ENCODE results near the gene CFAP54.

The CFAP54 gene

DNA sequence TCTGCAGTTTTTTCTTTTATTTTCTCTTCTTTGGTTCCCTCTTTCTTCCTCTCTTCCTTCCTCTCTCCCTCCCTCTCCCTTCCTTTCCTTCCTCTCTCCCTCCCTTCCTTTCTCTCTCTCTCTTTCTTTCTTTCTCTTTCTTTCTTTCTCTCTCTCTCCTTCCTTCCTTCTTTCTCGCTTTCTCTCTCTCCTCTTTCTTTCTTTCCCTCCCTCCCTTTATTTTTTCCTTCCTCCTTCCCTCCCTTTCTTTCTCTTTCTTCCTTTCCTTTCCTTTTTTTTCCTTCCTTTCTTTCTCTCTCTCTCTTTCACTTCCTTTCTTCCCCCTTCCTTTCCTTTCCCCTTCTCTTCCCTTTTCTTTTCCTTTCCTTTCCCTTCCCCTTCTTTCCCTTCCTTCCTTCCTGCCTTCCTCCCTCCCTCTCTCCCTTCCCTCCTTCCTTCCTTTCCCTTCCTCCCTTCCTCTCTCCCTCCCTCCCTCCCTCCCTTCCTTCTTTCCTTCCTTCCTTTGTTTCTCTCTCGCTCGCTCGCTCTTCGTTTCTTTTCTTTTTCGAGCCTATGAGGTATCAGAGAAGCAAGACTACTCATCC is 13.7 kb downstream of the CFAP54 start:
- TF ChIP-seq, protein P1, sequence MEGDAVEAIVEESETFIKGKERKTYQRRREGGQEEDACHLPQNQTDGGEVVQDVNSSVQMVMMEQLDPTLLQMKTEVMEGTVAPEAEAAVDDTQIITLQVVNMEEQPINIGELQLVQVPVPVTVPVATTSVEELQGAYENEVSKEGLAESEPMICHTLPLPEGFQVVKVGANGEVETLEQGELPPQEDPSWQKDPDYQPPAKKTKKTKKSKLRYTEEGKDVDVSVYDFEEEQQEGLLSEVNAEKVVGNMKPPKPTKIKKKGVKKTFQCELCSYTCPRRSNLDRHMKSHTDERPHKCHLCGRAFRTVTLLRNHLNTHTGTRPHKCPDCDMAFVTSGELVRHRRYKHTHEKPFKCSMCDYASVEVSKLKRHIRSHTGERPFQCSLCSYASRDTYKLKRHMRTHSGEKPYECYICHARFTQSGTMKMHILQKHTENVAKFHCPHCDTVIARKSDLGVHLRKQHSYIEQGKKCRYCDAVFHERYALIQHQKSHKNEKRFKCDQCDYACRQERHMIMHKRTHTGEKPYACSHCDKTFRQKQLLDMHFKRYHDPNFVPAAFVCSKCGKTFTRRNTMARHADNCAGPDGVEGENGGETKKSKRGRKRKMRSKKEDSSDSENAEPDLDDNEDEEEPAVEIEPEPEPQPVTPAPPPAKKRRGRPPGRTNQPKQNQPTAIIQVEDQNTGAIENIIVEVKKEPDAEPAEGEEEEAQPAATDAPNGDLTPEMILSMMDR (IDR thresholded peaks at IDR 0.05; ENCODE audit: low read depth, low read length) = no peak
- H3K4me3 ChIP-seq (ENCODE audit: low read depth, low read length) = no peak overlapping the region

DNA sequence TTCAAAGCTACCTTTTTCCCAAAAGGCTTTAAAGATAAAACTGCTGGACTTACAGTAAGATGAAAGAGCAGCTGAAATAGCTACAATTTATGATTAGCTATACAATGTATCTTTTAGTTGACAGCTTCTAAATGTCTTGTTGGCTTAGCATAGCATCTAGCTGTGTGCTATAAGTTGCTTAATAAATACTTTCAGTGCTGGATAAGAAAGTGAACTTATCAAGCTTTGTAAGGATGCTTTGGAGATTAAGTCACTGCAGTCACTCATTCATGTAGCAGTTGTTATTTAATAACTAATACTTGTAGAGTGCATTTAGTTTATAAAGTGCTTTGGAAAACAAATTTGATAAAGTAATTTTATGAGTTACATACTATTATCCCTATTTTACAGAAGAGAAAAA is 14.6 kb downstream of the CFAP54 start:
- TF ChIP-seq, protein P1 (IDR thresholded peaks at IDR 0.05; ENCODE audit: low read depth, low read length) = no peak
- H3K4me3 ChIP-seq (ENCODE audit: low read depth, low read length) = no peak overlapping the region

DNA sequence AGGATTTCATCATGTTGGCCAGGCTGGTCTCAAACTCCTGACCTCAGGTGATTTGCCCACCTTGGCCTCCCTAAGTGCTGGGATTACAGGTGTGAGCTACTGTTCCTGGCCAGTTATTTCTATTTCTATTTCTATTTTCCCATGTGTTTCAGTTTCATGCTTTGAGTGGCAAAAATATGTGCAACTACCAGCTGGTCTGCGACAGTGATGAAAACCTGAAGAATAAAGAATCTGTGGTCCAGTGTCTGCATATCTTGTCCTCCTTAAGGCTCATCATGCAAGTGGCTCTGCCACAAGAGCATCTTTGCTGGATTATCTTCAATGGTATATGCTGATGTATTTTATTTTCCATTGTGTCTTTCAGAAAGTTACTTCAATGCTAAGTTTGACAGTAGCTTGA is 17.4 kb downstream of the CFAP54 start:
- TF ChIP-seq, protein P1 (IDR thresholded peaks at IDR 0.05; ENCODE audit: low read depth, low read length) = no peak
- no peak overlapping the region for H3K4me3 ChIP-seq (ENCODE audit: low read depth, low read length)

DNA sequence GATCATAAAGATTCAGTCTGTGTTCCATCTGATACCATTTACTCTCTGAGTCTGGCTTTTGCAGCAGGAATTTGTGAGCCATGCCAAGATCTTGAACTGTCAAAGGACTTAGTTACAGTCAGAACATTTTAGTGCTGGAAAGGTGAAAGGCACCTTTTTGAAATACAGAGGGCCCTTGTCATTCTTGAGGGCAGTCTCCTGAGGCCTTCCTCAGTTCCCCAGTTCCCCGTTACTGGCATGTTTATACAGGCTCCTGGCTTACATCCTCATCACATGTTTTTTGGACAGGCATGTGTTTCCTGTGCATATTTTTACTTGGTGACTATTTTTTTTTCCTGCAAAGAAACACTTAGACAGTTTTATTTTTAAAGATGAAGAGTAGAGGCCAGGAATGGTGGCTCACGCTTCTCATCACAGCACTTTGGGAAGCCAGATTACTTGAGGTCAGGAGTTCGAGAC is 21.0 kb downstream of the CFAP54 start:
- H3K4me3 ChIP-seq (ENCODE audit: low read depth, low read length) = no peak overlapping the region
- TF ChIP-seq, protein P1 (IDR thresholded peaks at IDR 0.05; ENCODE audit: low read depth, low read length) = no peak

DNA sequence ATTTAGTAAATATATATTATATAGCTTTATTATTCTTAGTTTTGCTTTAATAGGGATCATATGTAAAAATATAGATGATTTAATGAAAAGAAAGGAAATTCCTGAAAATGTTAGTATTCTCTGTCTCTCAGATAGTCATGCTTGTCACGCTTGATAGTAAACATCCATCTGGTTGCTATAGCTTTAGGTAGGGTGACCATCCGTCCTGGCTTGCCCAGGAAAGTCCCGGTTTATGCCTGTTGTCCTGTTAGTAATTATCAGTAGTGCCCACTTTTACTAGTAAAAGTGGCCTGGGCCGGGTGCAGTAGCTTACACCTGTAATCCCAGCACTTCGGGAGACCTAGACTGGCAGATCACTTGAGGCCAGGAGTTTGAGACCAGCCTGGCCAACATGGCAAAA is 23.8 kb downstream of the CFAP54 start:
- no peak overlapping the region for H3K4me3 ChIP-seq (ENCODE audit: low read depth, low read length)
- TF ChIP-seq, protein P1 (IDR thresholded peaks at IDR 0.05; ENCODE audit: low read depth, low read length) = no peak

DNA sequence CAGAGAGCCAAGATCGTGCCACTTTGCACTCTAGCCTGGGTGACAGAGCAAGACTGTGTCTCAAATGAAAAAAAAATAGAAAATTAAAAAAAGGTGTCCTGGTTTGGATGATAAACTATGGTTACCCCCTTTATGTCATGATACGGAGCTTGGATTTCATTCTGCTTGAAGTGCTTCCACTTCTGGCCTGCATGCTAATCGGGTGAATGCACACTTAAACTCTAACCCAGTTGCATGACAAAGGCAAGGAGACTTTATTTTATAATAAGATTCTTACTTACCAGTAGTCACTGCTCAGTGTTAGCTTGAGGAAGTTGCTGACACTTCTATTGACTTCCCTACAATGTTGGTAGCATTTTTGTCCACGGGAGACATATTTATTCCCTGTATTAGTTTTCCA is 24.3 kb downstream of the CFAP54 start:
- no peak overlapping the region for H3K4me3 ChIP-seq (ENCODE audit: low read depth, low read length)
- TF ChIP-seq, protein P1 (IDR thresholded peaks at IDR 0.05; ENCODE audit: low read depth, low read length) = no peak

DNA sequence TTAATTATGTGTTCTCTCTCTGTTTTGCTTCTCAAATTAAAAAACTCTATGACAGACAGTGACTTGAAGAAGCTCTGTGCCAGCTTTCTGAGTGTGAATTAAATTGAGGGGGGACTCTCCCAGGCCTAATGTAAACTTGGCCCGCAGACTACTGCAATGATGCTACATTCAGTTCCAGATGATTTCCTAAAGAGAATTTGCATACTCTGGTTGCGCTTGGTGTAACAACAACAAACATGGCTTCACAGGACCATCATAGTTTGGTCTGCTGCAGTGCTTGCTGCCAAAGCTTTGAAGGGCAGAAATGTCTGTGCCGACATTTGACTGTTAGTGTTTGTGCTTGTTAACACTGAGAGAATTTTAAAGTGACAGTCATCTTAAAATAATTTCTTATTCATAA is 25.0 kb downstream of the CFAP54 start:
- TF ChIP-seq, protein P1 (IDR thresholded peaks at IDR 0.05; ENCODE audit: low read depth, low read length) = no peak
- H3K4me3 ChIP-seq (ENCODE audit: low read depth, low read length) = no peak overlapping the region

Measured in WI38 (cell line).